ENCODE measurements around the gene KSR1.
"Not testable (repeated sequence)": the region's sequence is repeated elsewhere in the genome, so short reads cannot be mapped to it uniquely, and the experiment has no call there.

DNA sequence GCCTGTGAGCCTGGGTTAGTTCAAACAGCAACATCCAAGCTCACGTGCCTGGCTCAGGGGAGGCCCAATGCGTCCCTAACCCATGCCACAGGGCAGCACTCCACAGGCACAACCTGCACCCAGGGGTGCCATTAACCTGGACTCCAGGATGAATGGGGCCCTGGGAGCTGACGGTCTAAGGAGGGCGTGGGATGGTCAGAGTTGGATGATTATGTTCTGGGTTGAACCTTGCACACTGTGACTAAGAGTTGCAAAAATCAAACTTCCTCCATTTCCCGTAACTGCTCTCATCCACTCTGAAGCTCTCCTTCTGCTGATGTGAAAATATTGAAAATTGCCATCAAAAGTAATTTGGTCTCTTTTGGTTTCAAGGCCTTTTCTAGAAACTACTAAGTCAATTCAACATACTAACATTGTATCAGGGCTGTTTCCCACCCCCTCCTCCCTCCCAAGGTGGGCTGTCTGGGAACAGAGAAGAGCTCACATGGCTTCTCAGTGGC lies 182.2 kb downstream of the KSR1 start:
- TF ChIP-seq, protein P1, sequence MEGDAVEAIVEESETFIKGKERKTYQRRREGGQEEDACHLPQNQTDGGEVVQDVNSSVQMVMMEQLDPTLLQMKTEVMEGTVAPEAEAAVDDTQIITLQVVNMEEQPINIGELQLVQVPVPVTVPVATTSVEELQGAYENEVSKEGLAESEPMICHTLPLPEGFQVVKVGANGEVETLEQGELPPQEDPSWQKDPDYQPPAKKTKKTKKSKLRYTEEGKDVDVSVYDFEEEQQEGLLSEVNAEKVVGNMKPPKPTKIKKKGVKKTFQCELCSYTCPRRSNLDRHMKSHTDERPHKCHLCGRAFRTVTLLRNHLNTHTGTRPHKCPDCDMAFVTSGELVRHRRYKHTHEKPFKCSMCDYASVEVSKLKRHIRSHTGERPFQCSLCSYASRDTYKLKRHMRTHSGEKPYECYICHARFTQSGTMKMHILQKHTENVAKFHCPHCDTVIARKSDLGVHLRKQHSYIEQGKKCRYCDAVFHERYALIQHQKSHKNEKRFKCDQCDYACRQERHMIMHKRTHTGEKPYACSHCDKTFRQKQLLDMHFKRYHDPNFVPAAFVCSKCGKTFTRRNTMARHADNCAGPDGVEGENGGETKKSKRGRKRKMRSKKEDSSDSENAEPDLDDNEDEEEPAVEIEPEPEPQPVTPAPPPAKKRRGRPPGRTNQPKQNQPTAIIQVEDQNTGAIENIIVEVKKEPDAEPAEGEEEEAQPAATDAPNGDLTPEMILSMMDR (conservative IDR thresholded peaks at IDR 0.05), result not testable (repeated sequence)
- not testable (repeated sequence) for TF ChIP-seq ZFX (IDR thresholded peaks at IDR 0.05)
